Kidney epithelial cell (primary cell): ENCODE data around the gene FCRL5. TPM values are rescaled to one million over a fixed set of nuclear protein-coding genes. Genes with fewer than 3 reads are reported as not detected.

Experiments
- DNase-seq: peaks from one replicate; pipeline ENCODE4 v3.0.0-alpha.2; 2010; ENCODE audit warnings: low read depth
- H3K27me3 ChIP-seq: 2 replicates; pipeline ENCODE4 v1.6.0; 2011; ENCODE audit warnings: low read length; ENCODE audit not compliant: control insufficient read depth, insufficient read depth
- H3K36me3 ChIP-seq: 2 replicates; pipeline ENCODE4 v1.5.1; 2011; ENCODE audit warnings: low read length; ENCODE audit not compliant: control insufficient read depth, insufficient read depth
- H3K4me3 ChIP-seq: 2 replicates; pipeline ENCODE4 v1.5.1; 2011; ENCODE audit warnings: low read depth, mild to moderate bottlenecking, control low read depth, low read length
- total RNA-seq: library from RNA; depleted of rRNA; stranded (reverse); fragments of >200 nt; gene quantifications from 2 replicates; pipeline ENCODE4 v1.2.3, GENCODE V29; 2015
- TF ChIP-seq, protein P1 (sequence below): IDR thresholded peaks from 2 replicates; pipeline ENCODE4 v1.5.1; 2011; ENCODE audit warnings: mild to moderate bottlenecking, moderate library complexity, low read length, control low read depth, inconsistent platforms; ENCODE audit not compliant: insufficient read depth, poor library complexity, severe bottlenecking

The FCRL5 gene
- total RNA-seq, 1 donor from 2014 or later: not detected

GRCh38 chr1:157585984-157586383 is 33.7 kb upstream of the FCRL5 start:
- TF ChIP-seq, protein P1, sequence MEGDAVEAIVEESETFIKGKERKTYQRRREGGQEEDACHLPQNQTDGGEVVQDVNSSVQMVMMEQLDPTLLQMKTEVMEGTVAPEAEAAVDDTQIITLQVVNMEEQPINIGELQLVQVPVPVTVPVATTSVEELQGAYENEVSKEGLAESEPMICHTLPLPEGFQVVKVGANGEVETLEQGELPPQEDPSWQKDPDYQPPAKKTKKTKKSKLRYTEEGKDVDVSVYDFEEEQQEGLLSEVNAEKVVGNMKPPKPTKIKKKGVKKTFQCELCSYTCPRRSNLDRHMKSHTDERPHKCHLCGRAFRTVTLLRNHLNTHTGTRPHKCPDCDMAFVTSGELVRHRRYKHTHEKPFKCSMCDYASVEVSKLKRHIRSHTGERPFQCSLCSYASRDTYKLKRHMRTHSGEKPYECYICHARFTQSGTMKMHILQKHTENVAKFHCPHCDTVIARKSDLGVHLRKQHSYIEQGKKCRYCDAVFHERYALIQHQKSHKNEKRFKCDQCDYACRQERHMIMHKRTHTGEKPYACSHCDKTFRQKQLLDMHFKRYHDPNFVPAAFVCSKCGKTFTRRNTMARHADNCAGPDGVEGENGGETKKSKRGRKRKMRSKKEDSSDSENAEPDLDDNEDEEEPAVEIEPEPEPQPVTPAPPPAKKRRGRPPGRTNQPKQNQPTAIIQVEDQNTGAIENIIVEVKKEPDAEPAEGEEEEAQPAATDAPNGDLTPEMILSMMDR: no peak
- H3K36me3 ChIP-seq: no peaks in the 10 kb centered on the region
- no peaks in the 10 kb centered on the region for H3K27me3 ChIP-seq
- DNase-seq: no peak
- no peak overlapping the region for H3K4me3 ChIP-seq

- DNase-seq: no peak
- TF ChIP-seq, protein P1: no peak
- H3K27me3 ChIP-seq: no peaks in the 10 kb centered on the region
- no peak overlapping the region for H3K4me3 ChIP-seq
- H3K36me3 ChIP-seq: no peaks in the 10 kb centered on the region
Measured at GRCh38 chr1:157584503-157584902, 32.2 kb upstream of the FCRL5 start.

GRCh38 chr1:157580828-157581210 is 28.5 kb upstream of the FCRL5 start:
- no peak for DNase-seq
- Histone ChIP-seq H3K27me3 (no peaks in the 10 kb centered on the region), H3K4me3 (no peak overlapping the region), H3K36me3 (no peaks in the 10 kb centered on the region)
- TF ChIP-seq, protein P1: no peak

DNA sequence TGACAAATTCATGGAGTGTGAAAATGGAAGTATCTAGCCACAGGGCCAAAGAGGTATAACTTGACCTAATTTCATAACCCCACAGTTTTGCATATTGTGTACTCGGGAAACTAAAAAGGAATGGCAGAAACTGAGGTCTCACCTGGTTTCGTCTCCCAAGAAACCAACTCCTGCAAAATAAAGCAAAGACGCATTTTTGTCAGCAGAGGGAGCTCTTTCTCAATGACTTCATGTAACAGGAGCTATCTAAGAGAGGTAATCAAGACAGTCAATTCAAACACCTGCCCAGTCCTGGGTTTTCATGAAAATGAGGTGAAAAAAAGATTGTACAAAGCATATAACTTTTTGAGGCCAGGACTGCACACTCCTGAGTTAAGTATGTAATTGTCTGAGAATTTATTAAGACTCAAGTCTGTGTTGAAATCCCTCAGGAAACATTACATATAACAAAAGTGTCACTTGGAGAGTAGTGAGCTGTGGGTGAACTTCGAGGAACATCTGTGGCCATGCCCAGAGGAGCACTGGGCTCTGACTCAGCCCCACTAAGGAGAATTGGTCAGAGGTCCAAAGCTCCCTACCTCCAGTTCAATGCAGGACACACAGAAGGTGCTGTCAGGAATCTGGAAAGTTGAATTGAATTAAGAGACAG is 28.0 kb upstream of the FCRL5 start:
- H3K27me3 ChIP-seq: no peaks in the 10 kb centered on the region
- peak; percentile 49 for DNase-seq
- no peaks in the 10 kb centered on the region for H3K36me3 ChIP-seq
- TF ChIP-seq, protein P1: peak; percentile 67
- H3K4me3 ChIP-seq: no peak overlapping the region

GRCh38 chr1:157577420-157577819 is 25.1 kb upstream of the FCRL5 start:
- no peak overlapping the region for H3K4me3 ChIP-seq
- H3K36me3 ChIP-seq: no peaks in the 10 kb centered on the region
- DNase-seq: no peak
- no peaks in the 10 kb centered on the region for H3K27me3 ChIP-seq
- TF ChIP-seq, protein P1: no peak

GRCh38 chr1:157575744-157576143 is 23.4 kb upstream of the FCRL5 start:
- TF ChIP-seq, protein P1: no peak
- no peak overlapping the region for H3K4me3 ChIP-seq
- H3K27me3 ChIP-seq: no peaks in the 10 kb centered on the region
- H3K36me3 ChIP-seq: no peaks in the 10 kb centered on the region
- DNase-seq: no peak
